HG03064 (cell line): Measurements from ENCODE around the gene TMEM94.
"Not testable (repeated sequence)": the region's sequence is repeated elsewhere in the genome, so short reads cannot be mapped to it uniquely, and the experiment has no call there.

ENCODE experiments used
- ATAC-seq: cut with Tn5 transposase; IDR thresholded peaks from one replicate; pipeline ENCODE4 v1.9.1; 2021; ENCODE audit warnings: low read depth; ENCODE audit not compliant: unreplicated experiment

The TMEM94 gene

GRCh38 chr17:75456417-75457046, at the start of gene TMEM94:
TMEM94 (plus strand) TSS chr17:75456635; CDS start chr17:75471906, 15,271 bp downstream.
- ATAC-seq: peak; percentile 78

DNA sequence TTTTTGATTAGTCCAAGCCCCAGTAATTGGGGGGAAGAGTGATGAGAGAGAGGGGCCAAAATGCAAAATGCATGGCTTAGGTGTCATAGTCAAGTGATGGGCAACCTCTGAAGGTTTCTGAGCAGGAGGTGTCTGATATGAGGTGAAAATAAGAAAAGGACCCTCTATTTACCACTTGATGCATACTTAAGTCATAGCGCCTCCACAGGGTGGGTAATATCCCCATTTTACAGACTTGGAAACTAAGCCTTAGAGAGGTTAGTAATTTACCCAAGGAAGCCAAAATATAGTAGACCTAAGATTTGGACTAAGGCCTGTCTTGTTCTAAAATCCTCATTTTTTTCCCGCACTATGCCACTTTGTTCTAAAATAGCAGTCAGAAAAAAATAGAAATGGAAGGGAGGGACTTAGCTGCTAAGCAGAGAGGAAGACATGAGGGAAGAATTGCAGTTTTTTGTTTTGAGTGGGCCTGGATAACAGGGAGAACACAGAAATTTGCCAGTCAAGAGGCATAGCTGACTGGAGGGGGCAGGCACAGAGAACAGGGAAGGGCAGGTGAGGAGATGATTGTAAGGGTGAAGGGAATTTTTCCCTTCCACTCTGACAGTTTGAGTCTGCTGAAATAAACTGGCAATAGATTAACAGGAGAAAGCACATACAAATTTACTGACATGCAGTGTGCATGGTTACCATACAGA, 48.6 kb upstream of the TMEM94 start:
- no peak for ATAC-seq

DNA sequence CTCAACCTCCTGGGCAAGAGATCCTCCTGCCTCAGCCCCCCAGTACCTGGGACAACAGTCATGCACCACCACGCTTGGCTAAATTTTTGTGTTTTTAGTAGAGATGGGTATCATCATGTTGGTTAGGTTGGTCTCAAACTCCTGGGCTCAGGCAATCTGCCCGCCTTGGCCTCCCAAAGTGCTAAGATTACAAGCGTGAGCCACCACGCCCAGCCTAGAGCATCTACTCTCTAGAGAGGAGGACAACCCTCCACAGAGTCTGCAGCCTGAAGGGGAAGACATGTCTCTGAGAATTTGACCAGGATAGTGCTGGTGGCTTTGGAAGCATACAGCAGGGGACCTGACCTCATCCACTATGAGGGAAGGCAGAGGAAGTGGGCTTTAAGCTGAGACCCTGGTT, 46.3 kb upstream of the TMEM94 start:
- no peak for ATAC-seq

DNA sequence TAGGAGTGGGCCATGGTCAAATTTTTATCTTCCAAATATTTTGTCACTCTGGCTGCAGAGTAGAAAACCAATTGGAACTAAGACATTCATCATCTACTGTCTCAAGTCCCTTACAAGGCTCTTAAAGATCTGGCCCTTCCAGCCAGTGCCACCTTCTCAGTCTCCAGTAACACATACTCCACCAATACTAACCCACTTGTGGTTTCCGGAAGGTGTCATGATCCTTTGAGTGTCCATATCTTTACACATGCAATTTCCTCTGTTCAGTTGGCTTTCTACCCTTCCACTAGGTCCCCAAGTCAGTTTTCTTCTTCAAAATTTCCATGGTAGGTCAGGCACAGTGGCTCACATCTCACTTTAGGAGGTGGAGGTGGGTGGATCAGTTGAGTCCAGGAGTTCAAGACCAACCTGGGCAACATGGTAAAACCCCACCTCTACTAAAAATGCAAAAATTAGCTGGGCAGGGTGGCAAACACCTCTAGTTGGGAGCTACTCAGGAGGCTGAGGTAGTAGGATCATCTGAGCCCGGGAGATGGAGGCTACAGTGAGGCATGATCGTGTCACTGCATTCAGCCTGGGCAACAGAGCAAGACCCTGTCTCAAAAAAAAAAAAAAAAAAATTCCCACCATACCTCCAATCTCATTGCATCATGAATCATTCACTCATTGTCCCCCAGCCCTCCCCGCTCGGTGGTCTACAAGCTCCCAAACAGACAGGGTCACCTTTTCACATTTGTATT, 44.9 kb upstream of the TMEM94 start:
- no peak for ATAC-seq

- ATAC-seq: no peak
Measured at GRCh38 chr17:75412455-75413317, 43.7 kb upstream of the TMEM94 start.

- ATAC-seq: no peak
Measured at GRCh38 chr17:75414488-75414887, 41.9 kb upstream of the TMEM94 start.

DNA sequence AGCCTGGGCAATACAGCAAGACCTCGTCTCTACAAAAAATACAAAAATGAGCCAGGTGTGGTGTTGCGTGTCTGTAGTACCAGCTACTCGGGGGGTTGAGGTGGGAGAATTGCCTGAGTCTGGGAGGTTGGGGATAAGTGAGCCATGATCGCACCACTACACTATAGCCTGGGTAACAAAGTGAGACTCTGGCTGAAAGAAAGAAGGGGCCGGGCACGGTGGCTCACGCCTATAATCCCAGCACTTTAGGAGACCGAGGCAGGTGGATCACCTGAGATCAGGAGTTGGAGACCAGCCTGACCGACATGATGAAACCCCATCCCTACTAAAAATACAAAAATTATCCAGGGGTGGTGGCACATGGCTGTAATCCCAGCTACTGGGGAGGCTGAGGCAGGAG, 40.4 kb upstream of the TMEM94 start:
- no peak for ATAC-seq

GRCh38 chr17:75417054-75417580, 39.3 kb upstream of the TMEM94 start:
- no peak for ATAC-seq

DNA sequence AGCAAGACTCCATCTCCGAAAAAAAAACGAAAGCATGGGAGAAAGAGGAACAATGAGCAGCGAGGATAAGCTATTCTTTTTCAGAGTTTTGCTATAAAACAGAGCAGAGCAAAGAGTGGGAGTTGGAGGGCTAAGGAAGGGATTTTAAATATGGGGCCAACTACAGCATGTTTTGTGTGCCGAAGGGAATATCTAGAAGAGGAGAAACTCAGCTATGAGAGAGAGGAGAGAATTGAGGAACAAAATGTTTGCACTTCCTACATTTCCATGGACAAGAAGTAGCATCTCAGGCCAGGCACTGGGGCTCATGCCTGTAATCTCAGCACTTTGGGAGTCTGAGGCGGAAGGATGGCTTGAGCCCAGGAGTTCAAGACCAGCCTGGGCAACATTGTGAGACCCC, 37.9 kb upstream of the TMEM94 start:
- no peak for ATAC-seq

GRCh38 chr17:75428543-75429469, 27.6 kb upstream of the TMEM94 start:
- ATAC-seq: no peak

DNA sequence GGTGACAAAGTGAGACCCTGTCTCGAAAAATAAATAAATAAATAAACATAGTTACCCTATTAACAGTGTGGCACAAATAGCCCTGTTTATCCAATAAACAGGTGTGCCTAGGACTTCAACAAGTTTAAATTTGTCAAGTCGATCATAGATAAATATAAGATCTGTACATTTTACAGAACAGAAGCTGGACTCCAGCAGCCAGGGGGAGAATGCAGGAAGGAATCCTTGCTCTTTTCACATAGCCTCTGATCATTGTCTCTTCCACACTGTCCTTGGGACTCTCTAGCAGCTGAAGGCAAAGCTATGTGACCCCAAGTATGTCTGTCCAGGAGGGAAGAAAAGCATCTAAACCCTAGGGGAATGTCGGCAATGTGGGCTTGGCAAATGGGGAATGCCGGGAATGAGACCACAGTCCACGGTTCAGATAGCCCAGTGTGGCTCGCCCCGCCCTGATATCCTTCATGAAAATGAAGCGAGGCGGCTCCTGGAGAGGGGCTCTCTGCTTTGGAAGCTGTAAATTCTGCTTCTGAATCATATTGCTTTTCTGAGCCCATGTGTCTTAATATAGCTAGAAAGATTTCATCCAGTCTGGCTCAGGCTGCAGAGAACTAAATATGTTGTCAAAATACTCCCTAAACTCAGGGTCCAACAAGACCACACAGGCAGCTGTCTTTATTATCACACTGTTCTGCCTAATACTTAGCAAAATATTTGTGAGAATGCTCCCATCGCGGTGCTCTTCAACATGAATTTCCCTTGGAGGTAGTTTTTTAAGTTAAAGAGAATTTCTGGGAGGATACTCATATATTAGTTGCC, 26.1 kb upstream of the TMEM94 start:
- no peak for ATAC-seq

- ATAC-seq: no peak
Measured at GRCh38 chr17:75433218-75433783, 23.1 kb upstream of the TMEM94 start.

DNA sequence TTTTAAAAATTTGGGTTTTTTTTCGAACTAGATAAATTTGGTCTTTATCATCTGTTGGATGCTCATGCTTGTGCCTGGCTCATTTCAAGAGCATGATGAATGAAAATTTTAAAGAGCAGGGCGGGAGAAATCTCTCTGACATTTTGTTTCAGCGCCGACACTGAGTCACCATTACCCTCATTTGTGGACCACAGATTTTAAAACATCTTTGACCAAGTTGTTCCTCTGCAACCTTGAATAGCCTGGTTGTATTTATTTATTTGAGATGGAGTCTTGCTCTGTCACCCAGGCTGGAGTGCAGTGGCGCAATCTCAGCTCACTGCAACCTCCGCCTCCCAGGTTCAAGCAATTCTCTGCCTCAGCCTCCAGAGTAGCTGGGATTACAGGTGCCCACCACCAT, 22.0 kb upstream of the TMEM94 start:
- ATAC-seq: not testable (repeated sequence)

GRCh38 chr17:75437404-75437803, 19.0 kb upstream of the TMEM94 start:
- not testable (repeated sequence) for ATAC-seq

- no peak for ATAC-seq
Measured at GRCh38 chr17:75439287-75439686, 17.1 kb upstream of the TMEM94 start.

DNA sequence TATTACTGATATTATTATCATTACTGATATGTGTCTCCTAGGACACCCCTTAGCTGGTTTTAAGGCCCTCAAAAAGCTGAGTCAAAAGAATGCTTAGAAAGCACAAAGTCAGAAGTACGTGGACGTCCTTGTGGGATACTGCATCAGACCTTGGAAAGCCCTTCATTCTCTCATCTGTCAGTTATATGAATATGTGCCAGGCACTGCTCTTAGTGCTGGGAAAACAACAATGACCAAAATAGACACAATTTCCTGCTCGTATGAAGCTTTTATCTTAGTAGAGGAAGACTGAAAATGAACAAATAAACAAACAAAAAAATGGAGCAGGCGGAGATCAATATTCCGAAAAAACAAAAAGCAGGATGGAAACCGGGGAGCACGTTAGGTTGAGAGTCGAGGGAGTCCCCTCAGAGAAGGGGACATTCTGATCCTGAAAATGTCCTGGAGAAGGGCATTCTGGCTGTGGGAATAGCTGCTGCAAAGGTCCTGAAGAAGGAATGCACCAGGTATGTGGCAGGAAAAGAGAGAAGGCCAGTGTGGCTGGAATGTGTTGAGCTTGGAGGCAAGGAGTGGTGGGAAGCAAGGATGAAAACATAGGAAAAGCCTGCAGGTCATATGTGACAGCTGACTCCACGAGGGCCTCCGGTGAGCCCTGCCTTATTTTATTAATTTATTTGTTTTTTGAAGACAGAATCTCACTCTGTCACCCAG, 15.5 kb upstream of the TMEM94 start:
- no peak for ATAC-seq

DNA sequence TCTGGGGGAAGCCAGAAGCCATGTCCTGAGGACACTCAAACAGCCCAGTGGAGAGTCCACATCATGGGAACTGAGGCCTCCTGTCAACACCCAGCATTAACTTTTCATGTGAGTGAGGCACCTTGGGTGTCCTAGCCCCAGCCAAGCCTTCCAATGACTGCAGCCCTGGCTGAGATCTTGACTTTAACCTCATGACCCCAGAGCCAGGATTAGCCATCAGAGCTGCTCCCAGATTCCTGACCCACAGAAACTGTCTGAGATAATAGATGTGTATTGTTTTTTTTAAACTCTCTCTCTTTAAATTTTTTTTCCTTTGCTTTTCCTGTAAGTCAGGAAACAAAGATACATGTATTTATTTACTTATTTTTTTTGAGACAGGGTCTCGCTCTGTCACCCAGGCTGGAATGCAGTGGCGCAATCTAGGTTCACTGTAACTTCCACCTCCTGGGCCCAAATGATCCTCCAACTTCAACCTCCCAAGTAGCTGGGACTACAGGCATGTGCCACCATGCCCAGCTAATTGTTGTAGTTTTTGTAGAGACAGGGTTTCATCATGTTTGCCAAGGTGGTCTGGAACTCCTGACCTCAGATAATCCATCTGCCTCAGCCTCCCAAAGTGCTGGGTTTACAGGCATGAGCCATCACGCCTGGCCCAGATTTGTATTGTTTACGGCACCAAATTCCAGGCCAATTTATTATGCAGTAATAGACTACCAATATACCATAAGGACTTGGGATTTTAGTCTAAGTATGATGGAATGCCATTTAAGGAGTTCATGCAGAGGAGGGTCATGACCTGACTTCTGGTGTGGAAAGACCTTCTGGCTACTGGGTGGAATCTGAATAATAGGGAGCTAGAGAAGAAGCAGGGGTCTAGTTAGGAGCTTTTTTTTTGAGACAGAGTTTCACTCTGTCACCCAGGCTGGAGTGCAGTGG, 14.0 kb upstream of the TMEM94 start:
- ATAC-seq: no peak
